GM19023 (cell line): ENCODE data around the gene PHF20.
"Not testable (repeated sequence)": the region's sequence is repeated elsewhere in the genome, so short reads cannot be mapped to it uniquely, and the experiment has no call there.

Experiments
- ATAC-seq: cut with Tn5 transposase; IDR thresholded peaks from one replicate; pipeline ENCODE4 v1.9.1; 2021; ENCODE audit warnings: mild to moderate bottlenecking, moderate library complexity; ENCODE audit not compliant: unreplicated experiment

Gene PHF20

GRCh38 chr20:35910254-35910653 lies 138.4 kb downstream of the PHF20 start:
- no peak for ATAC-seq

DNA sequence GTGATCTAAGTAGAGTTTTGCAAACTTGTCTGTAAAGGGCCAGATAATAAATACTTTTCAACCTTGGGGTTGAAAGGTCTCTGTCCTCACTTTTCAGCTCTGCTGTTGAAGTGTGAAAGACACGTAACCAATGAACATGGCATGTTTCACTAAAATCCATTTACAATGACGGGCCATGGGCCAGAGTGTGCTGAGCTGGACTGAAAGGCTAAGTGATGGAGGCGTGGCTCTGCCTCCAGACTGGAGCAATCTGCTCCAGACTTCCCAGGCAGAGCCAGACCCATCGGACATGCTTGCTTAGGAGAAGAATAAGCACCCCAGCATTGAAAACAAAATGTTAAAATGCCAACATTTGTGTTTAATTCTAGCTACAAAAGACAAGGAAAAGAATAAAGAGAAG lies 141.1 kb downstream of the PHF20 start:
- no peak for ATAC-seq

- no peak for ATAC-seq
Measured at GRCh38 chr20:35917077-35917476, 145.3 kb downstream of the PHF20 start.

DNA sequence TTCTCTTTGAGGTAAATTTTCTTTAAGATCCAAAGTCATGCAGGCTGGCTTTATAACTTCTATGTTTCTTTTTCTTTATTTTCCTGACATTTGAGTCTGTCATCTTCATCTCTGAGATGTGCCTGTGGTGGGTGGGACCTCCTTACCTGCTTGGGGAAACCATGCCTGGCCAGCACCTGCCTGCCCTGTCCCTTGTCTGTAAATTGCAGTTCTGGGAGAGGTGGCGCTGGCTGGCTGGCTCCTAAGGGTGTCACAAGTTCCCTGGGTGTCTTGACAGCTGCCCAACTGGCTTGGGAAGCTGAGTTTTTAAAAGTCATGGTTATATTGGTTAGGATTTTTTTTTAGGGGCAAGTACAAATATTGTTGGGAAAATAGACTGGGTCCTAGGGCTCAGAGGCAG lies 146.2 kb downstream of the PHF20 start:
- no peak for ATAC-seq

DNA sequence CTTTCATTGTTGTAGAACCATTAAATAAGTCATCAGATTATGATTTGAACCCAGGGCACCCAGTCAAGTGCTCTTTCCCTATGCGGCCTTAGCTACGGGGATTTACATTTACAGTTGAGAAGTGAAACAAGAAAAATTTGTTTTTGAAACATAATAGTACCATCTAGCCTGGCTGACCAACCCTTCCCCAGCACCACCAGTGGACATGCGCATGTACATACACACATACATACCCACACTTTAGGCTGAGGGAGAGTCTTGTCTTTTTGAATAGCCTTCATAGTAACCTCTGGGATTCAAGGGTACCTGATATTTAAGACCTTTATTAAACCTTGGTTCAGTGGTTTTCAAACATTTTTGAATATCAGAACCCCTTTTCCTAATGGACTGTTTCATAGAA lies 148.7 kb downstream of the PHF20 start:
- no peak for ATAC-seq

GRCh38 chr20:35929301-35929700 lies 157.5 kb downstream of the PHF20 start:
- no peak for ATAC-seq

GRCh38 chr20:35934050-35934449 lies 162.2 kb downstream of the PHF20 start:
- ATAC-seq, result no peak

GRCh38 chr20:35939264-35939663 lies 167.4 kb downstream of the PHF20 start:
- no peak for ATAC-seq

GRCh38 chr20:35941620-35942019 lies 169.8 kb downstream of the PHF20 start:
- ATAC-seq, result no peak

DNA sequence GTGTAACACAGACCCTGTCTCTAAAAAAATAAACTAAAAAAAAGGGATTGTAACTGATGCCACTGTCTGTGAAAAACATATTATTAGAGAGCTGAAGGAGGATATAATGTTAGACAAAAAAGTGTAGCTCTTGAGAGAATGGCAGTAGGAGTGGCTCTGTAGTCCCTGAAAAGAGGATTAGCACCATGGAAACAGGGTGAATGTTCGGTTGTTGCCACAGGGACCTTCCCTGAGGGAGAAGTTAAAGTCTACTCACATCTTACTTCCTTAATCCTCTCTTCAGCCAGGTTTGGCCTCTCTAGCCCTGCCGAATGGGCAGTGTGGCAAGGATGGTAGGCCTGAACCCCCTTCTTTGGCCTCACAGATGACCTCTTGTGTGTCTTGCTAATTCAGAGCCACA lies 170.4 kb downstream of the PHF20 start:
- ATAC-seq, result no peak

DNA sequence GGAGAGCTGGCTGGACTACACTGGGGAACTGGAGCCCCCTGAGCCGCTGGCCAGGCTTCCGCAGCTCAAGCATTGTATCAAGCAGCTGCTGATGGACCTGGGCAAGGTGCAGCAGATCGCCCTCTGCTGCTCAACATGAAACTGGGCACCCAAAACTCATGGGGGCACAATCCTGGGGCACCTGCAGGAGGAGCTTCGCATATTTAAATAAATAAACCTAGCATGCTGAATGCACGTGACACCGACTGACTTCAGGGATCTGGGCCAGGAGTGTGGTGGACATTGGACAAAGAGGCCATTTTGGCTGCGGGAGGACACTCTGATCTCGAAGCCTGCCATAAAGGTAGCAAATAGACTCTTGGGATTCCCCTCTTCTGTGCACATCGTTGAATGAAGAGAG lies 175.7 kb downstream of the PHF20 start:
- ATAC-seq, result no peak

DNA sequence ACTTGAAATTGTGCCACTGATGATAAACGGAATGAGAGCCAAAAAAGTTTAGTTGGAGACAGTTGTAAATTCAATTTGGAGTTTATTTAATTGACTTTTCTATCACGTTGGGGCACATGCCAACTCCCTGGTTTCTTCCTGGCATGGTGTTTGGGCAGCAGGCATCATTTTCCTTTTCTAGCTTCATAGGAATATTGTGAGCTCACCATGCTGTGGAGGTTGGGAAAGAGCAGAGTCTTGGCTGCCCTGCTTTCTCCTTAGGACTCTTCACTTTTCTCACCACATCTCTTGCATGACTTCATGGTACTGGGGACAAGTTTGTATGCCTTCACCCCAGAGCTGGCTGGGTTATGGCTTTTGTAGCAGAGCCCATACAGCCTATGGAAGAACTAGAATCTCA lies 176.1 kb downstream of the PHF20 start:
- ATAC-seq, result no peak

DNA sequence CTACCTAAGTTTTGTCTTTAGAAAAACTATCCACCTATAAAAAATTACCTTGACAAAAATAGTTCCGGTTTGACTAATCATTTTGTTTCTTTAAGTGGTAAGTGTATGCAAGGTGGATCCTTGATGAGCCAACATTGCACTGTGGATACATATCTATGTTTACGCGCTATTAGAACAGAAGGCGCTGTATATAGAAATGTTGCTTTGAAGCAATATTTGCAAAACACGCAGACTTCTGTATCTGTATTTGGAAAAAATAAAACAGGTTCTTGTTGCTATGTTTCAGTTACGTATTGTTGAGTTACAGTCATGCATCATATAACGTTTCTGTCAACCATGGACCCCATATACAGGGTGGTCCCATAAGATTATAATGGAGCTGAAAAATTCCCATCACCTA lies 178.3 kb downstream of the PHF20 start:
- ATAC-seq, result no peak

DNA sequence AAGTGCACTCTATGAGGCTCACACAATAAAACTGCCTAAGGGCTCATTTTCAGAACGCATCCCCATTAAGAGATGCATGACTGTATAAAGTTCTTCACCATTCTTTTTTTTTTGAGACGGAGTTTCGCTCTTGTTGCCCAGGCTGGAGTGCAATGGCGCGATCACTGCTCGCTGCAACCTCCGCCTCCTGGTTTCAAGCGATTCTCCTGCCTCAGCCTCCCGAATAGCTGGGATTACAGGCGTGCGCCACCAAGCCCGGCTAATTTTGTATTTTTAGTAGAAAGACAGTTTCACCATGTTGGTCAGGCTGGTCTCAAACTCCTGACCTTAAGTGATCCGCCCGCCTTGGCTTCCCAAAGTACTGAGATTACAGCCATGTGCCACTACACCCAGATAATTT lies 180.3 kb downstream of the PHF20 start:
- not testable (repeated sequence) for ATAC-seq

DNA sequence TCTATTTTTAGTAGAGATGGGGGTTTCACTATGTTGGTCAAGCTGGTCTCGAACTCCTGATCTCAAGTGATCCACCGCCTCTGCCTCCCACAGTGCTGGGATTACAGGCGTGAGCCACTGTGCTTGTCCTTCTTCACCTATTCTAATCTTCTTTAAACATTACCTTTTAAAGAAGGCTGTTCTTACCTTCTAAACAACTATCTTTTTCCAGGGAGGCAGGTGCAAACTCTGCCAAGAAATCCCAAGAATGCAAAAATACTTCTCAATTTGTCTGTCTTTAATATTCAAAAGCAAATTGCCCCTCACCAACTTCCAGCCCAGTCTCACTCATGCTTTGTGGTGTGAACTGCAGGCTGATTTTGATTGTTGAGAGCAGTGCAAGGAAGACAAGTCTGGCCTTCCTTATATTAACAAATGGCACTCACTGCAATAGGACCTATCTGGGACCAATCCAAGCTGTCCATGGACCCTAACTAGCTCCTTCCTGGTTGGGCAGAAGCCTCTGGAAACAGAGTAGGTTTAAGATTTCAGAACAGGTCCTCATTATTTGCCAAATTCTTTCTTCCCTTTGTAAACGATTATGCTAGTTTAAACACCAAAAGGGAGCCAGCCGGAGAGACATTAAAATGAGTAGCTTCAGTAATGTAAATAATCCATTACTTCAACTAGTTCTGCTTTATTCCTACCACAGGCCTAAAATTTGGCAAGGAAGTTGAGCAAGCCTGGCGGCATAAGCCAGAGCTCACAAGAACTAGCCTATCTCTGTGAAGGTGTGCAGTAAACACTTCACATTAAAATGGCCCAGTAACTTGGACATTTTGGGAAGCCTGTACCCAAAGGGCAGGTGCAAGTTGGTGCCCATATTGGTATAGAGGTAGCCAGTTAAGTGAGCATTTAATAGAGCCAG lies 180.9 kb downstream of the PHF20 start:
- no peak for ATAC-seq

GRCh38 chr20:35953387-35954199 lies 181.8 kb downstream of the PHF20 start:
- peak; percentile 16 for ATAC-seq

DNA sequence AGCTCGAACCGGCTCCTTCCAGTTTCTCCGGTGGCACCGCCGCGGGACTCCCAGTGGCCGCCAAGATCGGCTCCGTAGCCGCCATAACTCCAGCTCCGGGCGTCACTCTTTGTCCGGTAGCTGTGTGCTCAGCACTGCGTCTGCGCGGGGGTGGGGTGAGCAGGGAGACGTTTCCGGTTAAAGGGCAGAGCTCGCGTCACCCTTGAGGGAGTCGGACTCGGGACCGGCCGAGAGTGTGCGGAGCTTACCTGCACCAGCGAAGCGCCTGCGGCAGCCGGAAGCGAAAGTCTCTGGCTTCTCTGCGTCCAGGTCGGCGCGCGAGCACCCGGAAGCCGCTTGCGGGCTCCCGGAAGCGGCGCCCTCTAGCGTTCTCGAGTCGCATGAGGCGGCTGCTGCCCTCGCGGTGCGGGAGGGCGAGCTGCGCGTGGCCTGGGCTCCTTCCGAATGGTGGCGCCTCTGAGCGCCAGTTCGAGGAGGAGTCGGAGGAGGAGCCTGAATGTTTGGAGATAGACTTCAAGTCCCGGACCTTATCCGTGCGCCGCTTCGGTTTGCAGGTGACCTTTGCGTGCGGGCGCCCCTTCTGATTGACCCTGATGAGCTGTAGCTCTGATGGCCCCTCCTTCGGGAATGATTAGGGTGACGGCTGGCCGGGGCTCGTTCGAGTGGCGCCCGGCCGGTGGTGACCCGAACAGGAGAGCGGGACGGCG lies 182.5 kb downstream of the PHF20 start, which contains the start of gene SCAND1:
TSS of gene SCAND1 (minus strand) at position 303 of the 707 bp plus-strand sequence. CDS start at position 85, 218 bp downstream.
- ATAC-seq, result peak; percentile 85

GRCh38 chr20:35954907-35955251 lies 183.1 kb downstream of the PHF20 start:
- ATAC-seq, result no peak

DNA sequence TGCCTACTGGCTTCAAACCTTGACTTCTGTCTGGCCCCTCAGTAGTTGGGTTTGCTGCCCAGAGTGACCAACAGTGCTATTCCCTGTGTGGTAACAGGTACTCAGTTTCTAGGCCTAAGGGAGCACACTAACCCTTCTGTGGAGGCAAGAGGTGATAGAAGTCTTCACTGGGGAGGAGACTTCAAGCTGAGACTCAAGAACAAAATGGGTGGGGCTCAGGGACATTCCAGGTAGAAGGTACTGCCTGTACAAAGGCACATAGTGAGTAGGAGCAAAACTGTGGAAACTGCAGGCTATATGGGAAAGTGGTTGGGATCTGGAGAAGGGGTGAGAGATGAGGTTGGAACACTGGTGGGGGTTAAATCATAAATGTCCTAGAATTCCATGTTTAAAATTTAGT lies 184.8 kb downstream of the PHF20 start:
- ATAC-seq, result no peak

DNA sequence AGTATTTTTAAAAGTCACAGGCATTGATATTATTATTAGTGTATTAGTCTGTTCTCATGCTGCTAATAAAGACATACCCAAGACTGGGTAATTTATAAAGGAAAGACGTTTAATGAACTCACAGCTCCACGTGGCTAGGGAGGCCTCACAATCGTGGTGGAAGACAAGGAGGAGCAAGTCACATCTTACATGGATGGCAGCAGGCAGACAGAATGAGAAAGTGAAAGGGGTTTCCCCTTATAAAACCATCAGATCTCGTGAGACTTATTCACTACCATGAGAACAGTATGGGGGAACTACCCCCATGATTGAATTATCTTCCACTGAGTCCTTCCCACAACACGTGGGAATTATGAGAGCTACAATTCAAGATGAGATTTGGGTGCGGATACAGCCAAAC lies 187.5 kb downstream of the PHF20 start:
- not testable (repeated sequence) for ATAC-seq

- no peak for ATAC-seq
Measured at GRCh38 chr20:35963878-35964277, 192.1 kb downstream of the PHF20 start.
